Measurements from ENCODE around the gene SOS1.
A peak's percentile ranks its signal among the peaks of the same experiment; 100 is the strongest.

Gene SOS1

DNA sequence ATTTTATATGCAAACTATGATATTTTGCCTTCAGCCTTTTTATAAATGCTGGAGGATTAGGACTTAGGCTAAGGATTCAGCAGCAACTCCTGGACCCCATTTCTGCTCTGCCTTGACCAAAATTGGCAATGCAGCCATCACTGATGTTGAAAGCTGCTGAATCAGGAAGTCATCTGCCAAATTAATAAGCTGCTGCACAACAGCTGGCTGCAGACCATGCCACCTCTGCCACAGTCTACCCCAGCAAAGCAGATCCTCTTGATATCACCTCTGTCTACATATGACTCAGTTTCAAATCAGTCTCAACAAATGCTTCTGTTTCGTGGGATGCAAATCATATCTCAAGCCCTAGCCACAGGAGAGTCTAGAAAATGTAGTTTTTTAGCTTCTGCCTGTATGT lies 7.1 kb upstream of the SOS1 start:
- no peaks in the 10 kb centered on the region for H3K36me3 ChIP-seq (ENCODE audit: control insufficient read depth, insufficient read depth, low read length)
- peak; percentile 68 for DNase-seq (ENCODE audit: extremely low read depth, insufficient read length)
- H3K4me3 ChIP-seq (replicated peaks; ENCODE audit: low read depth, low read length), result no peak overlapping the region
- TF ChIP-seq, protein P1, sequence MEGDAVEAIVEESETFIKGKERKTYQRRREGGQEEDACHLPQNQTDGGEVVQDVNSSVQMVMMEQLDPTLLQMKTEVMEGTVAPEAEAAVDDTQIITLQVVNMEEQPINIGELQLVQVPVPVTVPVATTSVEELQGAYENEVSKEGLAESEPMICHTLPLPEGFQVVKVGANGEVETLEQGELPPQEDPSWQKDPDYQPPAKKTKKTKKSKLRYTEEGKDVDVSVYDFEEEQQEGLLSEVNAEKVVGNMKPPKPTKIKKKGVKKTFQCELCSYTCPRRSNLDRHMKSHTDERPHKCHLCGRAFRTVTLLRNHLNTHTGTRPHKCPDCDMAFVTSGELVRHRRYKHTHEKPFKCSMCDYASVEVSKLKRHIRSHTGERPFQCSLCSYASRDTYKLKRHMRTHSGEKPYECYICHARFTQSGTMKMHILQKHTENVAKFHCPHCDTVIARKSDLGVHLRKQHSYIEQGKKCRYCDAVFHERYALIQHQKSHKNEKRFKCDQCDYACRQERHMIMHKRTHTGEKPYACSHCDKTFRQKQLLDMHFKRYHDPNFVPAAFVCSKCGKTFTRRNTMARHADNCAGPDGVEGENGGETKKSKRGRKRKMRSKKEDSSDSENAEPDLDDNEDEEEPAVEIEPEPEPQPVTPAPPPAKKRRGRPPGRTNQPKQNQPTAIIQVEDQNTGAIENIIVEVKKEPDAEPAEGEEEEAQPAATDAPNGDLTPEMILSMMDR (IDR thresholded peaks at IDR 0.05; ENCODE audit: insufficient read depth, low read length, poor library complexity, severe bottlenecking), result no peak
- H3K27me3 ChIP-seq (replicated peaks; ENCODE audit: control insufficient read depth, insufficient read depth, low read length), result no peaks in the 10 kb centered on the region

- TF ChIP-seq, protein P1 (IDR thresholded peaks at IDR 0.05; ENCODE audit: insufficient read depth, low read length, poor library complexity, severe bottlenecking), result no peak
- Histone ChIP-seq H3K4me3 (replicated peaks; ENCODE audit: low read depth, low read length) (peak overlapping the region; percentile 65), H3K27me3 (replicated peaks; ENCODE audit: control insufficient read depth, insufficient read depth, low read length) (no peaks in the 10 kb centered on the region), H3K36me3 (ENCODE audit: control insufficient read depth, insufficient read depth, low read length) (no peaks in the 10 kb centered on the region)
- no peak for DNase-seq (ENCODE audit: extremely low read depth, insufficient read length)
These were observed 3.9 kb upstream of the SOS1 start for GRCh38 chr2:39124746-39125057.

DNA sequence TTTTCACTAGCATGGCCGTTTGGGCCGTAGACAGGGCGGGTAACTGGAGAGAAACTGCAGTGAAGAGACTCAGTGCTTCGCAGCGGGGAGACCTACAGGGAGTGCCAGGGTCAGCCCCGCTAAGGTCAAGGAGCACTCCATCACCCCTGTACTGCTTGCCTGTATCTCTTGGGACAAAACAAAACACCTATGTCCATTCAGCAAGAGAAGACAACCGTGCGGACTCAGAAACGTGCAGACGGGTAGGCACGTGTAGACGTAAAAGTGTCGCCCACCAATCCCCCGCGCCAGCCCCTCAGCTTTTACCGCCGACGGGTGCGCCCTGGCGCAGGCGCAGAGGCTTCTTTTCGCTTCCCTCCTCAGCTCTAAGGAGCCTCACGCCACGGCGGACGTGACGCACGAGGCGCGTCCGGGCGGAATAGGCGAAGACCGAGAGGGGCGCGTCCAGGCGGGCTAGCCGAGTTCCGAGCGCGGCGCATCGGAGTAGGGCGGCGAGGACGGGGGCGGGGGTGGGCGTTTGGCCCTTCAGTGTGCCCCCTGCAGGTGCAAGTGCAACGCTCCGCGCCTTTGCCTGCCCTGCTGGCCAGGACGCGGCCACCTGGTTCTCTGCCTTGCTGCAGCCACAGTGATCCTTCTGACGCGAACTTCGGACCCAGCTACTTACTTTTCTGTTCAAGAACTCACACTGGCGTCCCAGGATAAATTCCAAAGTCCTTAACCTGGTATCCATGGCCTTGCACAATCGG lies 3.3 kb upstream of the SOS1 start:
- TF ChIP-seq, protein P1 (IDR thresholded peaks at IDR 0.05; ENCODE audit: insufficient read depth, low read length, poor library complexity, severe bottlenecking), result peak; percentile 81
- Histone ChIP-seq H3K4me3 (replicated peaks; ENCODE audit: low read depth, low read length) (peak overlapping the region; percentile 65), H3K36me3 (ENCODE audit: control insufficient read depth, insufficient read depth, low read length) (no peaks in the 10 kb centered on the region), H3K27me3 (replicated peaks; ENCODE audit: control insufficient read depth, insufficient read depth, low read length) (no peaks in the 10 kb centered on the region)
- peak; percentile 99 for DNase-seq (ENCODE audit: extremely low read depth, insufficient read length)

DNA sequence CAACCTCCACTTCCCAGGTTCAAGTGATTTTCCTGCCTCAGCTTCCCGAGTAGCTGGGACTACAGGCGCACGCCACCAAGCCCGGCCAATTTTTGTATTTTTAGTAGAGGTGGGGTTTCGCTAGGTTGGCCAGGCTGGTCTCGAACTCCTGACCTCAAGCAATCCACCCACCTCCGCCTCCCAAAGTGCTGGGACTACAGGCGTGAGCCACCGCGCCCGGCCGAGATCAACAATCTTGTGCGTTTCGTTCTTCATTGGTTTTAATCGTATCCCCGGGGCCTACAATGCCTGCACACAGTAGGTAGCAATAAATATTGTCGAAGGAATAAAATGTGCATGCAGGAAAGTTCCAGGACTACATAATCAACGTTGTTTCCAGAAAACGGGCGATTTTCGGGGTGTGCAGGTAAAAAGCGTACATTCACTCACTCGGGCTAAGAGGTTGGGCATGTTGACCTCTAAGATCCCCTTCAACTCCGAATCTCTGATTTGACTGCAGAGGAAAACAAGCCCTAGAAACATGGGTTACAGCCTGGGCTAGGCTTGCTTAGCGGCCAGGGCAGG lies 2.7 kb upstream of the SOS1 start:
- no peak for DNase-seq (ENCODE audit: extremely low read depth, insufficient read length)
- Histone ChIP-seq H3K4me3 (replicated peaks; ENCODE audit: low read depth, low read length) (peak overlapping the region; percentile 65), H3K27me3 (replicated peaks; ENCODE audit: control insufficient read depth, insufficient read depth, low read length) (no peaks in the 10 kb centered on the region), H3K36me3 (ENCODE audit: control insufficient read depth, insufficient read depth, low read length) (no peaks in the 10 kb centered on the region)
- TF ChIP-seq, protein P1 (IDR thresholded peaks at IDR 0.05; ENCODE audit: insufficient read depth, low read length, poor library complexity, severe bottlenecking), result no peak

- Histone ChIP-seq H3K4me3 (replicated peaks; ENCODE audit: low read depth, low read length) (peak overlapping the region; percentile 92), H3K27me3 (replicated peaks; ENCODE audit: control insufficient read depth, insufficient read depth, low read length) (no peaks in the 10 kb centered on the region), H3K36me3 (ENCODE audit: control insufficient read depth, insufficient read depth, low read length) (no peaks in the 10 kb centered on the region)
- DNase-seq (ENCODE audit: extremely low read depth, insufficient read length), result no peak
- TF ChIP-seq, protein P1 (IDR thresholded peaks at IDR 0.05; ENCODE audit: insufficient read depth, low read length, poor library complexity, severe bottlenecking), result no peak
These were observed 742 bp upstream of the SOS1 start for GRCh38 chr2:39121523-39122063.

Data from GM06990 (cell line).